Measurements from ENCODE around the gene PPP1CA. TPM values are rescaled to one million over a fixed set of nuclear protein-coding genes. Genes with fewer than 3 reads are reported as not detected.

Gene PPP1CA
- total RNA-seq, 1 donor = 169 TPM

DNA sequence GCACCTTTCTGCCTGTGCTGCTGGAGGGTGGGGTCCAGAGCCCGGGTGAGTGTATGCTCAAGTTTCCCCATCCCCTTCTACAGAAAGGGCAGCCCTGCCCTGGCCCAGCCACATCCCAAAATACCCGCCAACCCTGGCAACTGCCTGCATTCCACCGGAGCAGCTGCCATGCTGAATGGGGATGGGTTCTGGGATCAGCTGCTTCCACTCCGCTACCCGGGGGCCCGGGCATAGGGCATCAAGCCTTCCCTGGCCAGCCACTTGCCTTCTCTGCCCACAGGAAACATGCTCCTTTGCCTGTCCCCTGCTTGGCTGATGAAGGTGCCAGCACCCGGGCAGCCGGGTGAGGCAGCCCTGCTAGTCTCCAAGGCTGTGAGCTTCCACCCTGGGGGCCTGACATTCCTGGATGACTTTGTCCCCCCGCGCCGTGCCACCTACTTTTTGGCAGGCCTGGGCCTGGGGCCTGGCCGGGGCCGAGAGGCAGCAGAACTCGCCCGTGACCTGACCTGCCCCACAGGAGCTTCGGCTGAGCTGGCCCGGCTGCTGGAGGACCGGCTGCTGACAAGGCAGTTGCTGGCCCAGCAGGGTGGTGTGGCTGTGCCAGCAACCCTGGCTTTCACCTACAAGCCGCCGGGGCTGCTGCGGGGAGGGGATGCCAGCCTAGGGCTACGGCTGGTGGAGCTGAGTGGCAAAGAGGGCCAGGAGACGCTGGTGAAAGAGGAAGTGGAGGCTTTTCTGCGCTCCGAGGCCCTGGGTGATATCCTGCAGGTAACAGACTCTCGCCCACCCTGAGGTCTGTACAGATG lies 17.0 kb upstream of the PPP1CA start:
- Histone ChIP-seq H3K4me2 (ENCODE audit: insufficient read depth, low read length) (no peak overlapping the region), H3K9me3 (ENCODE audit: low read depth, low read length) (no peaks in the 10 kb centered on the region), H3K4me3 (ENCODE audit: insufficient read depth, low read length) (no peak overlapping the region), H3K36me3 (ENCODE audit: insufficient read depth, low read length) (no peaks in the 10 kb centered on the region), H4K20me1 (ENCODE audit: insufficient read depth, low read length) (peaks cover 5% of the 10 kb centered on the region), H3K27me3 (ENCODE audit: insufficient read depth, low read length) (peaks cover 6% of the 10 kb centered on the region), H3K27ac (ENCODE audit: low read depth, low read length) (no peak overlapping the region), H2AFZ (ENCODE audit: low read length) (no peak overlapping the region), H3K4me1 (ENCODE audit: insufficient read depth, low read length) (peaks cover 3% of the 10 kb centered on the region), H3K79me2 (ENCODE audit: insufficient read depth, low read length) (no peaks in the 10 kb centered on the region)
- TF ChIP-seq, protein P1, sequence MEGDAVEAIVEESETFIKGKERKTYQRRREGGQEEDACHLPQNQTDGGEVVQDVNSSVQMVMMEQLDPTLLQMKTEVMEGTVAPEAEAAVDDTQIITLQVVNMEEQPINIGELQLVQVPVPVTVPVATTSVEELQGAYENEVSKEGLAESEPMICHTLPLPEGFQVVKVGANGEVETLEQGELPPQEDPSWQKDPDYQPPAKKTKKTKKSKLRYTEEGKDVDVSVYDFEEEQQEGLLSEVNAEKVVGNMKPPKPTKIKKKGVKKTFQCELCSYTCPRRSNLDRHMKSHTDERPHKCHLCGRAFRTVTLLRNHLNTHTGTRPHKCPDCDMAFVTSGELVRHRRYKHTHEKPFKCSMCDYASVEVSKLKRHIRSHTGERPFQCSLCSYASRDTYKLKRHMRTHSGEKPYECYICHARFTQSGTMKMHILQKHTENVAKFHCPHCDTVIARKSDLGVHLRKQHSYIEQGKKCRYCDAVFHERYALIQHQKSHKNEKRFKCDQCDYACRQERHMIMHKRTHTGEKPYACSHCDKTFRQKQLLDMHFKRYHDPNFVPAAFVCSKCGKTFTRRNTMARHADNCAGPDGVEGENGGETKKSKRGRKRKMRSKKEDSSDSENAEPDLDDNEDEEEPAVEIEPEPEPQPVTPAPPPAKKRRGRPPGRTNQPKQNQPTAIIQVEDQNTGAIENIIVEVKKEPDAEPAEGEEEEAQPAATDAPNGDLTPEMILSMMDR (IDR thresholded peaks at IDR 0.05; ENCODE audit: extremely low read depth, low read depth, low read length) = no peak
- no peak for DNase-seq (ENCODE audit: insufficient read length, low spot score, missing footprints)

DNA sequence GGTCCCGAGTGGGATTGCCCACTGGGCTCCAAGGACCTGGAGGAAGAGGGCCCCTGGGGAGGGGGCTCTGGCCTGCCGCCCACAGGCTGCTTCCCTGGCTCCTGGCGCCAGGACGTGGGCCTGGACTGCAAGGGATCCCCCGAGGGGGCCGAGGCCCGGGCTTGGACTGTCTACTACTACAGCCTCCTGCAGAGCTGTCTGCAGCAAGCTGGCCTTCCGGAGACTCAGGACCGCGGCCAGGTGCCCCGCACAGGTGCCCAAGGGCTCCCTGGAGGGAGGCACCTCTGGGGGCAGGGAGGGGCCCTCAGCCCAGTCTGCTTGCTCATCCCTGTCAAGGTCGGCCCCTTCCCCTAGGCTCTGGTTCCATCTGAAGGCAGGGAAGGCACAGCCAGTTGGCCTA lies 15.8 kb upstream of the PPP1CA start:
- Histone ChIP-seq H3K4me2 (ENCODE audit: insufficient read depth, low read length) (no peak overlapping the region), H3K36me3 (ENCODE audit: insufficient read depth, low read length) (no peaks in the 10 kb centered on the region), H4K20me1 (ENCODE audit: insufficient read depth, low read length) (peaks cover 5% of the 10 kb centered on the region), H3K79me2 (ENCODE audit: insufficient read depth, low read length) (no peaks in the 10 kb centered on the region), H3K4me3 (ENCODE audit: insufficient read depth, low read length) (no peak overlapping the region), H2AFZ (ENCODE audit: low read length) (no peak overlapping the region), H3K27ac (ENCODE audit: low read depth, low read length) (no peak overlapping the region), H3K27me3 (ENCODE audit: insufficient read depth, low read length) (peaks cover 17% of the 10 kb centered on the region), H3K4me1 (ENCODE audit: insufficient read depth, low read length) (peaks cover 3% of the 10 kb centered on the region), H3K9me3 (ENCODE audit: low read depth, low read length) (no peaks in the 10 kb centered on the region)
- TF ChIP-seq, protein P1 (IDR thresholded peaks at IDR 0.05; ENCODE audit: extremely low read depth, low read depth, low read length) = no peak
- DNase-seq (ENCODE audit: insufficient read length, low spot score, missing footprints) = no peak

DNA sequence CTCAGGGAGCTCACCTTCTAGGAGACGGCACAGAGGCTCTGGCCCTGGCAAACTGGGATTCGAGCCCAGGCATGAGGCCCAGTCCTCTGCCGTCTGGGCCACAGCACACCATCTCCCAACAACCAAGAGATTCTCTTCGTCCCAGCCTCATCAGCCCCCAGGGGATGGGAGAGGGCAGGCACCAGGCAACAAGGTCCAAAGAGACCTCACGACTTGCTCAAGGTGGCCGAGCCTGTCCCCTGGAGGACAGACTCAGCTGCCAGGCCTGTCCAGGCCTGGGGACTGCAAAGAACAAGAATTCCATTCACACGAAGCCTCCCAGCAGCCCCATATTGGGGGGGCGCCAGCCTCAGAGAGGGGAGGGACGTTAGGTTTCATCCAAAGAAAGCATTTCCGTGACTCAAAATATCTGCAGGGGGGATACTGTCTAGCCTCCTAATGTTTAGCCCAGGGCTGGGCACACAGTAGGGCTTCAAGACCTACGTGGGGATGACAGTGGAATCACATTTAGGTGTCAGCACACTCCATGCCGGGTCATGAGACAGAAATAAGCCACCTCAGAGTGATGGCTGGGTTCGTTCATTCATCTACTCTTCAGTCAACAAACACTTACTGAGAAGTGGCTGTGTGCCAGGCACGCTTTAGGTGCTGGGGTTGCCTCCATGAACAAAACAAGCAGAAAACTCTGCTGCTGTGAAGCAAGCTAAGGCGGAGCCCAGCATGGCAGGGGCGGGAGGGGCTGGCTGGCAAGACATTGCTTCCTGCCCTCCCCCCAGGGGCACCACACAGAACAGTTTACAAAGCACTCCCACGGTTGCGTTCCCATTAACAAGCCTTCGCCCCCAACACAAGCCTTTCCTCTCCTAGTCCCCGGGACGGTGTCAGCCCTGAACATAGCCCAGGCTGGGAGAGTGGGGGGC lies 15.0 kb upstream of the PPP1CA start:
- H3K9me3 ChIP-seq (ENCODE audit: low read depth, low read length) = no peaks in the 10 kb centered on the region
- no peak overlapping the region for H3K4me2 ChIP-seq (ENCODE audit: insufficient read depth, low read length)
- TF ChIP-seq, protein P1 (IDR thresholded peaks at IDR 0.05; ENCODE audit: extremely low read depth, low read depth, low read length) = no peak
- peaks cover 5% of the 10 kb centered on the region for H4K20me1 ChIP-seq (ENCODE audit: insufficient read depth, low read length)
- H3K27me3 ChIP-seq (ENCODE audit: insufficient read depth, low read length) = peaks cover 23% of the 10 kb centered on the region
- H2AFZ ChIP-seq (ENCODE audit: low read length) = no peak overlapping the region
- H3K4me3 ChIP-seq (ENCODE audit: insufficient read depth, low read length) = no peak overlapping the region
- H3K4me1 ChIP-seq (ENCODE audit: insufficient read depth, low read length) = peaks cover 3% of the 10 kb centered on the region
- no peak for DNase-seq (ENCODE audit: insufficient read length, low spot score, missing footprints)
- H3K79me2 ChIP-seq (ENCODE audit: insufficient read depth, low read length) = no peaks in the 10 kb centered on the region
- no peak overlapping the region for H3K27ac ChIP-seq (ENCODE audit: low read depth, low read length)
- no peaks in the 10 kb centered on the region for H3K36me3 ChIP-seq (ENCODE audit: insufficient read depth, low read length)
